Omental fat pad (tissue), 4 donors: ENCODE data around the gene PRKD1. TPM values are rescaled to one million over a fixed set of nuclear protein-coding genes. Genes with fewer than 3 reads are reported as not detected.

Experiments
- ATAC-seq: fragments of 150-250 bp; one replicate; pipeline ENCODE4 v1.9.1; 2016; ENCODE audit warnings: mild to moderate bottlenecking, moderate library complexity; ENCODE audit not compliant: low FRiP score
- DNase-seq: peaks from one replicate; pipeline ENCODE4 v3.0.0-alpha.2; 2019; ENCODE audit warnings: low spot score
- CTCF ChIP-seq, 3 donors: fragments of 450-650 bp; IDR thresholded peaks; one replicate each; pipeline ENCODE4 v1.5.1; 2016 to 2017; ENCODE audit warnings: antibody characterized with exemption in 3 of 3, mild to moderate bottlenecking in 3 of 3, moderate library complexity in 2 of 3
- total RNA-seq, 4 donors: library from RNA; depleted of rRNA; stranded (reverse); fragments of >200 nt; gene quantifications; one replicate each; pipeline ENCODE4 v1.1.0, GENCODE V29; 2016

The PRKD1 gene
- total RNA-seq, 4 donors from 2014 or later, result 9.1 to 34.7 (median 14.6) TPM

GRCh38 chr14:29822430-29822709 is 105.3 kb downstream of the PRKD1 start:
- ATAC-seq (no peak), DNase-seq (no peak)
- no peak for TF ChIP-seq CTCF (IDR thresholded peaks at IDR 0.05)

GRCh38 chr14:29821661-29822429 is 105.8 kb downstream of the PRKD1 start:
- TF ChIP-seq CTCF (IDR thresholded peaks at IDR 0.05), result no peak
- ATAC-seq, result no peak
- no peak for DNase-seq

GRCh38 chr14:29821242-29821641 is 106.4 kb downstream of the PRKD1 start:
- no peak for DNase-seq
- TF ChIP-seq CTCF (IDR thresholded peaks at IDR 0.05), result no peak
- ATAC-seq, result no peak

- ATAC-seq, result no peak
- DNase-seq, result no peak
- TF ChIP-seq CTCF (IDR thresholded peaks at IDR 0.05), result no peak
These were observed 106.9 kb downstream of the PRKD1 start for GRCh38 chr14:29820785-29821184.

GRCh38 chr14:29817767-29818405 is 109.8 kb downstream of the PRKD1 start:
- DNase-seq (no peak), ATAC-seq (no peak)
- TF ChIP-seq CTCF (IDR thresholded peaks at IDR 0.05), result no peak

- no peak for TF ChIP-seq CTCF (IDR thresholded peaks at IDR 0.05)
- DNase-seq (no peak), ATAC-seq (no peak)
These were observed 112.5 kb downstream of the PRKD1 start for GRCh38 chr14:29815016-29815674.
